Stimulated activated CD4-positive, alpha-beta T cell treated with anti-CD3 and anti-CD28 coated beads, Interleukin-15, amount 100 ng/mL, for 24 hours (primary cell): Measurements from ENCODE around the gene SLC4A8.

Experiments used
- DNase-seq: peaks from one replicate; pipeline ENCODE4 v3.0.0-alpha.2; 2020

SLC4A8 gene

GRCh38 chr12:51528852-51529650 is 104.4 kb downstream of the SLC4A8 start:
- DNase-seq = no peak

DNA sequence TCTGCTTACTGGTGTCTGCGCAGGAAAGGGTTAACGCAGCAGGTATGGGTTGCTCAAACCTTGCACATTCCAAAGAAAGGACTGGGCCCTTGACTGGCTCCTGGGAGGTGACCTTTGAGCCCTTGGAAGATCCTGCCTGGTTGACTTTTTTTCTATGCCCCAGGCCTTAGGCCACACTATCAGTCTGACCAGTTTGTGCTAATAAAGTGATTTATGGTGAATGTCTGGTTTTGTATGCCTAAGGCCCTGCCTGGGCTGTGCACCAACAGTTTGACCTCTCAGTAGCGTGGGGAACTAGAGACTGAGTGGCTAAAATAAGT is 105.0 kb downstream of the SLC4A8 start:
- no peak for DNase-seq

GRCh38 chr12:51530208-51530607 is 105.6 kb downstream of the SLC4A8 start:
- no peak for DNase-seq

GRCh38 chr12:51531284-51531977 is 106.8 kb downstream of the SLC4A8 start:
- no peak for DNase-seq

DNA sequence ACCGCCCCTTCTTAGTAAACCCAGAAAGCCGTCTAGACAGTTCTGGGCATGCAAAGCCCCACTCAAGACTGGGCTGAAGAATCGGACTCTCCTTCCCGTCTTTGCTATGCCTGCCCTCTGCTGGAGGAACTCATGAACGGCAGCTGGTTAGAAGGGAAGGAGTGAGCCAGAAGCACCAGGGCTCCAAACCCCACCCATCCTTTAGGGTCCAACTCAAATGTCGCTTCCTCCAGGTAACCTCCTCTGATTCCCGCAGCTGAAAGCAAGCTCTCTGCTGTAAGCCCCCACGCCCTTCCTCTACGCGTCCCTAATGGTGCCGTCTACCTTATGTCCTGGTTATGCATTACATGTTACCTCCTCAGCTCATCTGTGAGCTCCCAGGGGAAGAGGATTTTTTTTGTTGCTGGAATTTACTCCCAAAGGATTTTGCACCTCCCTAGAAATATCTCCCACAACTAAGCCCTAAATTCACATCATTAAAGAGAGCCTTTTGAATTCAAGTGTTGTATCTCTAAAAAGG is 107.4 kb downstream of the SLC4A8 start:
- DNase-seq = peak; percentile 82

GRCh38 chr12:51533799-51534198 is 109.2 kb downstream of the SLC4A8 start:
- no peak for DNase-seq

- DNase-seq = no peak
Observed at GRCh38 chr12:51534216-51535074, 109.8 kb downstream of the SLC4A8 start.

- no peak for DNase-seq
Observed at GRCh38 chr12:51536159-51536558, 111.5 kb downstream of the SLC4A8 start.

GRCh38 chr12:51538149-51538548 is 113.5 kb downstream of the SLC4A8 start:
- no peak for DNase-seq

GRCh38 chr12:51538599-51538998 is 114.0 kb downstream of the SLC4A8 start:
- DNase-seq = no peak

DNA sequence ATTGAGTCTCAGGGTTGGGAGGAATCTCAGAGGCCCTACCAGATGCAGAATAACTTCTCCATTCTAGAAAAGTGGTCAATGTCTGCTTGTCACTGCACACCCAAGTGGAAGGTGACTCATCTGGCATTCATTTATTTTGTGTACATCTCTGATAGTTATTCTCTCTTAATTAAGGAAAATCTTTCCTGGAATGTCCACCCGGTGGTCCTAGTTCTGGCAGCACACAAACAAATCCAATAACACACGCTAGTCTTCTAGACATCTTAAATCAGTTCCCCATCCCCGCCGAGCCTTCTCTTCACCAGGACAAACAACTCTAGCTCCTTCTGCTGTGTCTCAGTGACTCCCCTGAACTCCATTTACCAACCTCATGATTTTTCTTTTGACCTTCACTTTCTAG is 116.4 kb downstream of the SLC4A8 start:
- DNase-seq = no peak

DNA sequence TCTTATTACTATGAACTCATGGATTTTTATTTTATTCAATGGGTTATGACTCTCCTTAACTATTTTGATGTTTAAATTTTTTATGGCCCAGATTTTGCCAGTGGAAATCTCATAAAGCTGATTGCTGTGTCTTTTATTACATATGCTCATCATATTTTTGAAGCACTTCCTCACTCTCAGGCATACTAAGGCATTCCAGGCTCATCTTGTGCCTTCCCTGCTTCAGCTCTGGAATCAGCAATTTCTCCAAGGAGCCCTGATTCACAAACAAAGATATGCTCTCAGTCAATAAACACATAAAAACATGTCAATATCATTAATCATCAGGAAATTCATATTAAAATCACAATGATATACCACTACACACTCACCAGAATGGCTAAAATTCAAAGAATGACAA is 121.5 kb downstream of the SLC4A8 start:
- DNase-seq = no peak

- no peak for DNase-seq
Observed at GRCh38 chr12:51547606-51548005, 123.0 kb downstream of the SLC4A8 start.

DNA sequence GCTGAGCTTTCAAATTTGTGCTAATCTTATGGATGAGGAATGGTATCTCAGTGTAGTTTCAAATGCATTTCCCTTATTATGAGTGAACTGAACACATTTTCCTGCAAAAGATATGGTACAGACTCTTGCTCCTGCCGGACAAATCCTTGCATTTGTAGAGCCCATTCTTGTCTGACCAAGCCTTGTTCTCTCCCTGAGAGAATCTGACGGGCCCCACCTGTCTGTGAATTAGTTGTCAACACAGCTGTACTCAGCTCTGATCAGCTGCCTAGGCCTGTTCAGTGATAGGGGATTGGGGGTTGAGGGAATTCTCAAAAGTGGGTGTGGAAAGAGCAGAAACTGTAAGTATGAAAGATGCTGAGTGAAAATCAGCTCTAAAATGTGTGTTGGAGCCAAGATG is 123.6 kb downstream of the SLC4A8 start:
- no peak for DNase-seq

GRCh38 chr12:51549637-51550036 is 125.0 kb downstream of the SLC4A8 start:
- no peak for DNase-seq
